ENCODE results near the gene MDM1. TPM values are rescaled to one million over a fixed set of nuclear protein-coding genes. Genes with fewer than 3 reads are reported as not detected.

Gene MDM1
- total RNA-seq, 1 experiment from 2014 or later, result 10.0 TPM

- TF ChIP-seq EZH2phosphoT487 (IDR thresholded peaks at IDR 0.05; ENCODE audit: borderline replicate concordance) (no peak), CTCF (IDR thresholded peaks at IDR 0.05 in 2 of 3, conservative IDR thresholded peaks at IDR 0.05 in 1 of 3; ENCODE audit: borderline replicate concordance in 1 of 3, insufficient read depth in 1 of 3, low read depth in 2 of 3, low read length in 2 of 3) (no peak), TCF7L2 (IDR thresholded peaks at IDR 0.05; ENCODE audit: borderline replicate concordance, extremely low read depth, insufficient read depth, insufficient read length) (no peak), ELF1 (IDR thresholded peaks at IDR 0.05; ENCODE audit: borderline replicate concordance, low read depth) (no peak), SRF (IDR thresholded peaks at IDR 0.05; ENCODE audit: low read depth) (no peak), POLR2AphosphoS5 (IDR thresholded peaks at IDR 0.05; ENCODE audit: low read depth, low read length) (no peak), POLR2A (IDR thresholded peaks at IDR 0.05; ENCODE audit: borderline replicate concordance, extremely low read depth, insufficient read depth, insufficient read length) (no peak), YY1 (IDR thresholded peaks at IDR 0.05; ENCODE audit: extremely low read depth, insufficient replicate concordance, low read depth, low read length) (no peak), SP1 (IDR thresholded peaks at IDR 0.05; ENCODE audit: low read depth) (no peak), ZFX (IDR thresholded peaks at IDR 0.05) (no peak), CBX3 (IDR thresholded peaks at IDR 0.05; ENCODE audit: low read depth) (no peak), CEBPB (IDR thresholded peaks at IDR 0.05; ENCODE audit: low read depth) (no peak), EZH2 (IDR thresholded peaks at IDR 0.05) (no peak), FOSL1 (IDR thresholded peaks at IDR 0.05; ENCODE audit: low read depth) (no peak), ZNF274 (IDR thresholded peaks at IDR 0.05; ENCODE audit: low read depth, low read length) (no peak), JUND (IDR thresholded peaks at IDR 0.05) (no peak), EGR1 (IDR thresholded peaks at IDR 0.05; ENCODE audit: low read depth) (no peak)
- TF ChIP-seq, protein P1, sequence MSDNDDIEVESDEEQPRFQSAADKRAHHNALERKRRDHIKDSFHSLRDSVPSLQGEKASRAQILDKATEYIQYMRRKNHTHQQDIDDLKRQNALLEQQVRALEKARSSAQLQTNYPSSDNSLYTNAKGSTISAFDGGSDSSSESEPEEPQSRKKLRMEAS (IDR thresholded peaks at IDR 0.05), result no peak
- TF ChIP-seq, protein P2, sequence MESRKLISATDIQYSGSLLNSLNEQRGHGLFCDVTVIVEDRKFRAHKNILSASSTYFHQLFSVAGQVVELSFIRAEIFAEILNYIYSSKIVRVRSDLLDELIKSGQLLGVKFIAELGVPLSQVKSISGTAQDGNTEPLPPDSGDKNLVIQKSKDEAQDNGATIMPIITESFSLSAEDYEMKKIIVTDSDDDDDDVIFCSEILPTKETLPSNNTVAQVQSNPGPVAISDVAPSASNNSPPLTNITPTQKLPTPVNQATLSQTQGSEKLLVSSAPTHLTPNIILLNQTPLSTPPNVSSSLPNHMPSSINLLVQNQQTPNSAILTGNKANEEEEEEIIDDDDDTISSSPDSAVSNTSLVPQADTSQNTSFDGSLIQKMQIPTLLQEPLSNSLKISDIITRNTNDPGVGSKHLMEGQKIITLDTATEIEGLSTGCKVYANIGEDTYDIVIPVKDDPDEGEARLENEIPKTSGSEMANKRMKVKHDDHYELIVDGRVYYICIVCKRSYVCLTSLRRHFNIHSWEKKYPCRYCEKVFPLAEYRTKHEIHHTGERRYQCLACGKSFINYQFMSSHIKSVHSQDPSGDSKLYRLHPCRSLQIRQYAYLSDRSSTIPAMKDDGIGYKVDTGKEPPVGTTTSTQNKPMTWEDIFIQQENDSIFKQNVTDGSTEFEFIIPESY (IDR thresholded peaks at IDR 0.05; ENCODE audit: extremely low read depth, insufficient replicate concordance, low read length), result no peak
- ATAC-seq (no peak), DNase-seq (ENCODE audit: low read depth, low spot score) (no peak)
- Histone ChIP-seq H3K9me3 (ENCODE audit: control insufficient read depth in 1 of 2, insufficient read depth in 1 of 2, low read depth in 1 of 2, low read length in 2 of 2) (no peaks in the 10 kb centered on the region), H3K27me3 (ENCODE audit: insufficient read depth, low read length) (peaks cover 32% of the 10 kb centered on the region), H3K9ac (ENCODE audit: low read length) (no peak overlapping the region), H3K4me1 (ENCODE audit: control insufficient read depth in 1 of 2, insufficient read depth in 2 of 2, low read length in 2 of 2) (peaks cover 0 to 2% of the 10 kb centered on the region in 2 experiments; a peak in 1 of 4 replicates), H3K27ac (ENCODE audit: low read depth, low read length) (no peak overlapping the region), H3K4me2 (ENCODE audit: low read length) (no peak overlapping the region), H2AFZ (ENCODE audit: low read depth, low read length, poor library complexity, severe bottlenecking) (no peak overlapping the region), H3K4me3 (replicated peaks in 1 of 2; ENCODE audit: low read depth in 1 of 2, low read length in 2 of 2) (no peak overlapping the region), H3K9me2 (ENCODE audit: insufficient read depth) (no peaks in the 10 kb centered on the region), H3K79me2 (ENCODE audit: insufficient read depth, low read length) (no peaks in the 10 kb centered on the region), H3K36me3 (ENCODE audit: control insufficient read depth in 1 of 2, insufficient read depth in 2 of 2, low read length in 2 of 2) (no peaks in the 10 kb centered on the region), H4K20me1 (ENCODE audit: insufficient read depth) (no peaks in the 10 kb centered on the region)
- intact Hi-C loops (cut with micrococcal nuclease), result no loop called here
- POLR2A ChIA-PET, result no interaction called here
- CTCF ChIA-PET, result no interaction called here
- RAD21 ChIA-PET (ENCODE audit: low non-redundant PET in 1 of 2, low total read pairs in 2 of 2, uncharacterized antibody in 2 of 2, unreplicated experiment in 2 of 2), result no interaction called here
- BruUV-seq (replicated peaks), result no TSS peak
Measured at GRCh38 chr12:68345763-68346162, 13.6 kb upstream of the MDM1 start.
